ENCODE measurements around the gene FMR1NB. TPM values are rescaled to one million over a fixed set of nuclear protein-coding genes. Genes with fewer than 3 reads are reported as not detected.

Gene FMR1NB, protein sequence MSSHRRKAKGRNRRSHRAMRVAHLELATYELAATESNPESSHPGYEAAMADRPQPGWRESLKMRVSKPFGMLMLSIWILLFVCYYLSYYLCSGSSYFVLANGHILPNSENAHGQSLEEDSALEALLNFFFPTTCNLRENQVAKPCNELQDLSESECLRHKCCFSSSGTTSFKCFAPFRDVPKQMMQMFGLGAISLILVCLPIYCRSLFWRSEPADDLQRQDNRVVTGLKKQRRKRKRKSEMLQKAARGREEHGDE
- total RNA-seq: not detected in 2 replicates

DNA sequence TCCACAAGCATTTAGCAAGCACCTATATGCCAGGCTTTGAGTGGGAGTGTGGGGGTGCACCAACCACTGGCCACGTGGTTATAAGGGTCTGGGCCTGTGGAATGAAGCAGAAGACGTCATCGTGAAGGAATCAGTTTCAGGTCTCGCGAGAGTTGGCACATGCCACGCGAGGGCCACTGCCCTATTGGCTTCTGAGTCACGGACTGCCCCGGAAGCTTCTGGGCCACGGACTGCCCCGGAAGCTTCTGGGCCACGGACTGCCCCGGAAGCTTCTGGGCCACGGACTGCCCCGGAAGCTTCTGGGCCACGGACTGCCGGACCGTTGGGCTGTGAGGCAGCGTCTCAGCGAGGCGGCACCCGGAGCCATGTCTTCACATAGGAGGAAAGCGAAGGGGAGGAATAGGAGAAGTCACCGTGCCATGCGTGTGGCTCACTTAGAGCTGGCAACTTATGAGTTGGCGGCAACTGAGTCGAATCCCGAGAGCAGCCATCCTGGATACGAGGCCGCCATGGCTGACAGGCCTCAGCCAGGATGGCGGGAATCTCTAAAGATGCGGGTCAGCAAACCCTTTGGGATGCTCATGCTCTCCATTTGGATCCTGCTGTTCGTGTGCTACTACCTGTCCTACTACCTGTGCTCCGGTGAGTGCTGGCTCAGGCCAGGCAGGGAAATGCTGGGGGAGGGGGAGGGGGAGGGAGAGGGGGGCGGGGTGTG lies at the start of gene FMR1NB:
TSS of gene FMR1NB (plus strand) at position 300 of the 715 bp plus-strand sequence. CDS start at position 366, 66 bp downstream.

Other genes starting within 250 kb of the FMR1NB start
- gene FMR1, start 69.4 kb upstream of the FMR1NB start, total RNA-seq: 6.5 and 8.6 TPM in 2 replicates